GM19397 (cell line): ENCODE data around the gene HTR4.
"Not testable (repeated sequence)": the region's sequence is repeated elsewhere in the genome, so short reads cannot be mapped to it uniquely, and the experiment has no call there.

Experiments used
- ATAC-seq: cut with Tn5 transposase; IDR thresholded peaks from one replicate; pipeline ENCODE4 v1.9.1; 2021; ENCODE audit warnings: mild to moderate bottlenecking, moderate library complexity; ENCODE audit not compliant: unreplicated experiment

Gene HTR4

DNA sequence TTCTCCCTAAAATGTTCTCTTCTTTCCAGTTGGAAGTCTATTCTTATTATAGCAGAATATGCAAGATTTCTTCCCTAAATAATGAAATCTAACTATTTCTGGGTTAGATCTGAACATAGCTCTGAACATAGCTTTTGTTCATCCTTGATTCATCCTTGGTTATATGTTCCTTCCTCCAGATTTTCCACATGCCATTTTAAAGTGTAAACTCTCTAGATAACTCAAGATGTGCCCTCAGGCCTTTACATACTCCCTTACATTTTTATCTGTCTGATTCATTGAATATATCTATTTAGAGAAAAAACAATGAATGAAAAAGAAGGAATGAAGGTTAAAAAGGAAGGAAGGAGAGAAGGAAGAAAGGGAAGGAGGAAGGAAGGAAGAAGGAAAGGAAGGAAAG is 169.7 kb downstream of the HTR4 start:
- no peak for ATAC-seq

- ATAC-seq = no peak
Measured at GRCh38 chr5:148483750-148484149, 170.6 kb downstream of the HTR4 start.

GRCh38 chr5:148482697-148483462 is 171.4 kb downstream of the HTR4 start:
- ATAC-seq = no peak

DNA sequence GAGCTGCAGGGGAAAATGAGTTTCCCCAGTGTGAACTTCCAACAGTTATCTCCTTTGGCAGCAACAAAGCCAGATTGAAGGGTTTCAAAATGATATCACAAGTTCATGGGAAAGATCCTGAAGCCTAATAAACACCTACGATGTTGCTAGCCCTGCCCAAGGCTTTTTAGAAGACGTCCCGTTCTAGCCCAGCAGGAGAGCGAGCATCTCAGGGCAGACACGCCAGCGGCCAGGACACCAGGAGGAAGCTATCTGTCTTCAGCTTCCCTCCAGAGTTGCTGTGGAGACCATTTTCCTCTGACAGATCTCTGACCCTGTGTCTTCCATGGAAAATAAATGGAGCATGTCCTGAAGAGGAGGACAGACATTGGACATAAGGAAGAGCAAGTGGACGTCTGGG is 172.1 kb downstream of the HTR4 start:
- ATAC-seq = no peak

GRCh38 chr5:148477429-148477828 is 176.9 kb downstream of the HTR4 start:
- no peak for ATAC-seq

GRCh38 chr5:148476302-148476701 is 178.0 kb downstream of the HTR4 start:
- no peak for ATAC-seq

- no peak for ATAC-seq
Measured at GRCh38 chr5:148474025-148474511, 180.3 kb downstream of the HTR4 start.

DNA sequence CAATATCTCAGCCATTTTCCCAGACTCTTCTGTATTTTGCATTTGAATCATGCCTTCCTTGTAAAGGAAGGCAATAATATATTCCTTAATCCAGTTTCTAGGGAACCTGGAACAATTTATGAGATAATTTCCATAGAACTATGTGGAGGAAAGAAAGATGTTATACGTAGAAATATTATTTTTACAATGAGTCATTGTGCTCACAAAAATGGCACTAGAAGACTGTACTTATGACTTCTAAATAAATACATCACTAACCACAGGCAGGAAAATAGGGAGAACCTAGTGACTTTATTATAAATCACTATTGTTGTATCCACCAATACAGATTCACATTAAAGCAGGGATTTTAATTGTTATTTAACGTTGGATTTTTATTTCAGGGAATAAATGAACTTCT is 182.9 kb downstream of the HTR4 start:
- no peak for ATAC-seq

- ATAC-seq = no peak
Measured at GRCh38 chr5:148469501-148469935, 184.8 kb downstream of the HTR4 start.

GRCh38 chr5:148468746-148469145 is 185.6 kb downstream of the HTR4 start:
- not testable (repeated sequence) for ATAC-seq

DNA sequence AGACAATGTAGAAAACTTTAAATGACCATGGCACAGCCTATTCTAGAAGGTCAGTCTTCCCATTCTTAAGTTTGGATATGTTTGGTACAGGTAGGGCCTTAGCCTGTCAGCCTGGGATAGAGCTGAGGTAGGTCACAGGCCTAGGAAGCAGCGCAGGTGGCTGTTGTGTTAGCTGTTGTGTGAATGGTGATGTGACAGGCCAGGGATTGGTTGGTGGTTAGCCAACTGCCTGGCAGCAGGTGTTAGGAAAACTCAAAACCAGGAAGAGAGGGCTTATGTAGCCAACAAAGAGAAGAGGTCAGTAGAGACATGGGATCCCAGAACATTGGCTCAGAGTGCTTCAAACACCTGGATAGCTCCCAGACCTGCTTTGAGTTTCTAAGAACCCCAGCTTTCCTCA is 186.4 kb downstream of the HTR4 start:
- no peak for ATAC-seq

DNA sequence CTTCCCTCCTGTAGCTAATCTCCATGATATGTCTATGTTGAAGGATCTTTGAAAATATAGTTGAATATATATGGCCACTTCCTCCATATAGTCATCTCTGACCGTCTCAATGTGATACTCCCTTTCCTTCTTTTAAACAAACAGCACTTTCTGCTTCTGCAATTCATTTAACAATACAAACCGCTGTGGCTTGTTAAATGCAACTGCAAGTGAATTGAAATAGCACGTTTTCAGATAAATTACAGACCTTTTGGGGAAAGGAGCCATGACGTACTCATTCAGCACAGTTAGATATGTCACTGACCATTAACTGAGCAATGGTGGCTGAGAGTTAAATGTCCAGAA is 188.1 kb downstream of the HTR4 start:
- ATAC-seq = no peak

DNA sequence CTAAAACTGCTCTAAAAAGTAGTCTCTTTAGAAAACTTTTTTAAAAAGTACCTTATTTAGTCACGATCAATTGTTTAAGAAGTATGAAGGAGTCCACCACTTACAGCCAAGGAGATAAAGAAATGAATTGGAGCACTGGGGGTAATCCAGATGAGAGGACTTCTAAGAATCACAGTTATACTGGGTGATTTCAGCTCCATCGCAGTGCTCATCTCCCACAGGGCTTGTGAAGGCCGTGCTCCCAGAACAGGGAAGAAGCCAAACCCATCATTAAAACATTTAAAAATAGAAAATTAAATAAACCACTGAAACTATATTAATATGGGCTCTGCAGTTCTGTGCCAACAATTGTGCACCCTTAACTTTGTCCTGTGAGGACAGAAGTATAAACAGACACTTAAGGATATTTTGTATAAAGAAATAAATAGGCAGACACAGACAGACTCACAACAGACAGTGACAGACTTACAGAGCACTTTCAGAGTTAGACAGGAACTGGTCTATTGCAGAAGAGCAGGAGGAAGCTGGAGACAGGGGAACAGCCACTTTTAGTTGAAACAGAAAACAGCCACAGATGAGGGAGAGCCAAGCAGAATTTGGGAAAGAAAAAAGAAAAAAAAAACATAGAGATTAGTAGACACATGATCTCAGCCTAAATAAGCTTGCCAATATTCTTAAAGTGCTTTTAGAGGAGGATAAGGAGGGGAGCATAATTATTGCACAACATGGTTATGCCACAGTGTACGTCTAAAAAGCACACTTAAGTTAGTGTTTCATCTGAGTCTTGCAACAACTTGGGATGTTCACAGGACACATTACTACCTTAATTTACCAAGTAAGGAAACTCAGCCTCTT is 188.7 kb downstream of the HTR4 start:
- ATAC-seq = no peak

DNA sequence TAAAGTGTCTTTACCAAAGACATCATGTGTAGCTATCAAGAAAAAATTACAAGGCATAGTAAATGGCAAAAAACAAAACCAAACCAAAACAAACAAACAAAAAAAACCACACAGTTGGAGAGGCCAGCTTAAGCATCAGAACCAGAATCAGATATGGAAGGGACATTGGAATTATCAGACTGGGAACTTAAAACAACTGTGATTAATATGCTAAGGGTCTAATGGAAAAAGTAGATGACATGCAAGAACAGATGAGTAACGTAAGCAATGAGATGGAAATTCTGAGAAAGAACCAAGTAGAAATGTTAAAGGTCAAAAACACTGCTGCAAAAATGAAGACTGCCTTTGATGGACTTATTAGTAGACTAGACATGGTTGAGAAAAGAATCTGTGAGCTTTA is 194.7 kb downstream of the HTR4 start:
- ATAC-seq = no peak

DNA sequence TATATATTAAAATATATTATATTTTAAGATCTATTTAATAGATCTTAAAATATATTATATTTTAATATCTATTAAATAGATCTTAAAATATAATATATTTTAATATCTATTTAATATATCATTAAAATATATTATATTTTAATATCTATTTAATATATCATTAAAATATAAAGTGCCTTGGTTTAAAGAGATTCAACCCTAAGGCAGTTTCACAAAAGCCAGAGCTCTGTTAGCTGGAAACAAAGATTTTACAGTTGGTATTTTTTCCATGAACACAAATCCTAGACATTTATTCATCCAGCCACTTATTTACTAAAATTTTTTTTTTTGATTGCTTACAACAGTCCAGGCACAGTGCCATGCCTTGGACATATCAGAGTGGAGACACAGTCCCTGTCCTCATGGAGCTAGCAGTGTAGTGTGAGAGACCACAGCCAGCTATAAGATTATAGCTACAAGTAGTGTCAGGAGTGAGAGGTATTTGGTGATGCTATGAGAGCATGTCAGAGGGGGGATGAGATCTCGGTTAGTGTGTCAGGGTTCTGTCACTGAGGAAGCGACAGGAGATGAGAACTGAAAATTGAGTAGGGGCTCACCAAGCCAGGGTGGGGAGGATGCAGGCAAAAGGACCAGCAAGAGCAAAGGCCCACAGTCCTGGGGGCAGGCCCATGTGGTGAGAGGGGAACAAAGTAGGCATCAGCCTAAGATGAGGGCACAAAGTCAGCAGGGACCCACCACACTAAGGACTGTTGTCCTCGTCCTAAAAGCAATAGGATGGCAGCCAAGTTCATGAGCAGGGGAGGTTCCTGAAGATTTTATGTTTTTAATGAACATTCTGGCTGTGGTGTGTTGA is 196.1 kb downstream of the HTR4 start:
- no peak for ATAC-seq

- peak; percentile 66 for ATAC-seq
Measured at GRCh38 chr5:148457183-148457620, 197.1 kb downstream of the HTR4 start.

GRCh38 chr5:148455185-148455584 is 199.1 kb downstream of the HTR4 start:
- ATAC-seq = no peak

- no peak for ATAC-seq
Measured at GRCh38 chr5:148454576-148454975, 199.8 kb downstream of the HTR4 start.

DNA sequence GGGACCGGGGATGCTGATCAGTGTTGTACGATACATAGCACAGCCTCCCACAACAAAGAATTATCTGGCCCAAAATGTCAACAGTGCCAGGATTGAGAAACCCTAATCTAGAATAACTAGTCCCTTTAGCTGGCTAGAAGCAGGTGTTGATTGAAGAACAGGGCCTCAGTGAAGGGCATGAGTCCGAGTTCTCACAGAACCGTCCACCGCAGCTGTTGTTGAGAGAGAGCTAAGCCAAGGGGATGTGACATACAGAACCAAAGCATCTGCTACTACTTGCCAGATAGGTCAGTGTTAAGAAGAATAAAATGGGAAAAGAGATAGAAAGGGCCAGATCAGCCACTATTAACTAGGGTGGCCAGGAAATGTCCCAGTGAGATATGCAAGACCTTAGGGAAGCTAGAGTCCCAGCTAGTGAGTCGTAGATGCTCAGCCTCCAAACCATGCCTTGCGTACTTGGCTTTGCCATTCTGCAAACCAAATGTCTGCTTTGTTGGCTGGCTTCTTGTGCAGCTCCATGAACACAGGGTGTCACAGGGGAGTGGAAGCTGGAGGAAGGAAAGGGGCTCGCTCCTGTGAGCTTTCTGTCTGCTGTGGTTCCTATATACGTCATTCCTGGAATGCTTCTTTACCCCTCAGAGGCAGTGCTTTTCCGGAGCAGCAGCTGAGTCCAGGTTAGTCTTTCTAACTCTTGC is 201.7 kb downstream of the HTR4 start:
- ATAC-seq = no peak

GRCh38 chr5:148446611-148447010 is 207.7 kb downstream of the HTR4 start:
- no peak for ATAC-seq
